ENCODE data around the gene SOX13. TPM values are rescaled to one million over a fixed set of nuclear protein-coding genes. Genes with fewer than 3 reads are reported as not detected.

The SOX13 gene
- total RNA-seq, 1 experiment from 2014 or later = 171 TPM

DNA sequence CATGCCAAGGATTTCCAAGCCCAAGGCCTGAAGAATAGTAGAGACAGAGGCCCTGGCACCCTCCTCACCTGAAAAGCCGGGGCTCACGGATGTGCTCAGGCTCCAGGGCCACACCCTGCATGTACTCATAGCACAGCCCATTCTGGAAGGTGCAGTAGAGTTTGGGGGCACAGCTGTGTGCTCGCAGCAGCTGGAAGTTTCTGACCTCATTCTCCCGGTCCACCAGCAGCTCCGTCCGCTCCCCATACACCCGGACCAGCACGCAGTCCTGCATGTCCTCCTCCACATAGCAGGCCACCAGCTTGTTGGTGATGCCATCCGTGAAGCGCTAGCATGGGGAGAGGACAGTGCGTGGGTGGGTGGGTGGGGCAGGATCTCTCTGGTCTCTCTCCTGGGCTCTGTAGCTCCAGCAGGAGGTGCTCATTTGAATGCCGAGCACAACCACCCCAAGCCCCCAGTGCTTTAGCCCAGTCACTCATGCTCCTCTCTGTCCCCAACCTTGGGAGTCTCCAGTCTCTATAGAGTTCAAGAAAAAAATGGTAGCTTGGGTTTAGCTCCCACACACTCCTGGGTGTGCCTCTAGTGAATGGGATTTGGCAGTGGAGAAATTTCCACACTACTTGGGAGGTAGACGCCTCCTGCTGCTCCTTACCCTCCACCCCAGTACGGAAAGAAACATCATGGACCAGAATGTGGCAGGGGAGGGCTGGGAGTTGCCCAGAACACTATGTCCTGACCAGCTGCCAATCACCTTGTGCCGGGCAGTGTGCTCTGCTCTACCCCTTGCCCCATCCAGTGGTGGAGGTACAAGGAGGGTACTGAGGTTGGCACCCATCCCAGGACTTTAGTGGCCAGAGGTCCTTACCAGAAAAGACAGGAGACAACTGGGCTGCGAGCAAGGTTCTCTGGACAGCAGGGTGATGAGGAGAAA lies 77.0 kb downstream of the SOX13 start:
- POLR2A ChIA-PET = interaction anchor here (0.9 to 1.8 kb wide), 2 partner anchors 41 to 276 kb away, joined by 3 to 4 read pairs; no protein-coding TSS in a partner anchor
- TF ChIP-seq, protein P1, sequence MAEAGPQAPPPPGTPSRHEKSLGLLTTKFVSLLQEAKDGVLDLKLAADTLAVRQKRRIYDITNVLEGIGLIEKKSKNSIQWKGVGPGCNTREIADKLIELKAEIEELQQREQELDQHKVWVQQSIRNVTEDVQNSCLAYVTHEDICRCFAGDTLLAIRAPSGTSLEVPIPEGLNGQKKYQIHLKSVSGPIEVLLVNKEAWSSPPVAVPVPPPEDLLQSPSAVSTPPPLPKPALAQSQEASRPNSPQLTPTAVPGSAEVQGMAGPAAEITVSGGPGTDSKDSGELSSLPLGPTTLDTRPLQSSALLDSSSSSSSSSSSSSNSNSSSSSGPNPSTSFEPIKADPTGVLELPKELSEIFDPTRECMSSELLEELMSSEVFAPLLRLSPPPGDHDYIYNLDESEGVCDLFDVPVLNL (CRISPR knock-in tag; IDR thresholded peaks at IDR 0.05; ENCODE audit: borderline replicate concordance, low read depth) = no peak
- TF ChIP-seq CREM (CRISPR knock-in tag; IDR thresholded peaks at IDR 0.05) (no peak), ATF1 (CRISPR knock-in tag; IDR thresholded peaks at IDR 0.05) (no peak), HMGXB4 (CRISPR knock-in tag; IDR thresholded peaks at IDR 0.05) (no peak), FOXJ3 (CRISPR knock-in tag; IDR thresholded peaks at IDR 0.05; ENCODE audit: borderline replicate concordance) (no peak), RELA (CRISPR knock-in tag; IDR thresholded peaks at IDR 0.05; ENCODE audit: borderline replicate concordance) (no peak), OVOL2 (CRISPR knock-in tag; IDR thresholded peaks at IDR 0.05; ENCODE audit: borderline replicate concordance) (no peak), TCF7 (CRISPR knock-in tag; IDR thresholded peaks at IDR 0.05; ENCODE audit: low read depth) (no peak), ZSCAN18 (CRISPR knock-in tag; IDR thresholded peaks at IDR 0.05) (no peak)
- TF ChIP-seq, protein P2, sequence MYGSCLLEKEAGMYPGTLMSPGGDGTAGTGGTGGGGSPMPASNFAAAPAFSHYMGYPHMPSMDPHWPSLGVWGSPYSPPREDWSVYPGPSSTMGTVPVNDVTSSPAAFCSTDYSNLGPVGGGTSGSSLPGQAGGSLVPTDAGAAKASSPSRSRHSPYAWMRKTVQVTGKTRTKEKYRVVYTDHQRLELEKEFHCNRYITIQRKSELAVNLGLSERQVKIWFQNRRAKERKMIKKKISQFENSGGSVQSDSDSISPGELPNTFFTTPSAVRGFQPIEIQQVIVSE (CRISPR knock-in tag; IDR thresholded peaks at IDR 0.05; ENCODE audit: borderline replicate concordance) = no peak
- TF ChIP-seq, protein P3, sequence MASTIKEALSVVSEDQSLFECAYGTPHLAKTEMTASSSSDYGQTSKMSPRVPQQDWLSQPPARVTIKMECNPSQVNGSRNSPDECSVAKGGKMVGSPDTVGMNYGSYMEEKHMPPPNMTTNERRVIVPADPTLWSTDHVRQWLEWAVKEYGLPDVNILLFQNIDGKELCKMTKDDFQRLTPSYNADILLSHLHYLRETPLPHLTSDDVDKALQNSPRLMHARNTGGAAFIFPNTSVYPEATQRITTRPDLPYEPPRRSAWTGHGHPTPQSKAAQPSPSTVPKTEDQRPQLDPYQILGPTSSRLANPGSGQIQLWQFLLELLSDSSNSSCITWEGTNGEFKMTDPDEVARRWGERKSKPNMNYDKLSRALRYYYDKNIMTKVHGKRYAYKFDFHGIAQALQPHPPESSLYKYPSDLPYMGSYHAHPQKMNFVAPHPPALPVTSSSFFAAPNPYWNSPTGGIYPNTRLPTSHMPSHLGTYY (CRISPR knock-in tag; IDR thresholded peaks at IDR 0.05) = no peak
- TF ChIP-seq, protein P4, sequence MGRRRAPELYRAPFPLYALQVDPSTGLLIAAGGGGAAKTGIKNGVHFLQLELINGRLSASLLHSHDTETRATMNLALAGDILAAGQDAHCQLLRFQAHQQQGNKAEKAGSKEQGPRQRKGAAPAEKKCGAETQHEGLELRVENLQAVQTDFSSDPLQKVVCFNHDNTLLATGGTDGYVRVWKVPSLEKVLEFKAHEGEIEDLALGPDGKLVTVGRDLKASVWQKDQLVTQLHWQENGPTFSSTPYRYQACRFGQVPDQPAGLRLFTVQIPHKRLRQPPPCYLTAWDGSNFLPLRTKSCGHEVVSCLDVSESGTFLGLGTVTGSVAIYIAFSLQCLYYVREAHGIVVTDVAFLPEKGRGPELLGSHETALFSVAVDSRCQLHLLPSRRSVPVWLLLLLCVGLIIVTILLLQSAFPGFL (CRISPR knock-in tag; IDR thresholded peaks at IDR 0.05; ENCODE audit: borderline replicate concordance) = no peak
- TF ChIP-seq, protein P5, sequence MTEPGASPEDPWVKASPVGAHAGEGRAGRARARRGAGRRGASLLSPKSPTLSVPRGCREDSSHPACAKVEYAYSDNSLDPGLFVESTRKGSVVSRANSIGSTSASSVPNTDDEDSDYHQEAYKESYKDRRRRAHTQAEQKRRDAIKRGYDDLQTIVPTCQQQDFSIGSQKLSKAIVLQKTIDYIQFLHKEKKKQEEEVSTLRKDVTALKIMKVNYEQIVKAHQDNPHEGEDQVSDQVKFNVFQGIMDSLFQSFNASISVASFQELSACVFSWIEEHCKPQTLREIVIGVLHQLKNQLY (CRISPR knock-in tag; IDR thresholded peaks at IDR 0.05) = no peak
- H3K4me3 Mint-ChIP-seq = peak overlapping the region; percentile 44
- peaks cover 26% of the 10 kb centered on the region for H3K27me3 Mint-ChIP-seq (ENCODE audit: low read depth)
- no peaks in the 10 kb centered on the region for H3K9me3 Mint-ChIP-seq
- no peak overlapping the region for H3K27ac Mint-ChIP-seq
- peaks cover 6% of the 10 kb centered on the region; the same call in 1 of the 2 replicates for H3K36me3 Mint-ChIP-seq
- ATAC-seq = no peak
- DNase-seq (ENCODE audit: low spot score) = no peak
- CTCF ChIA-PET = interaction anchor here (1.2 to 3.1 kb wide), 7 partner anchors 13 to 289 kb away, joined by 4 to 29 read pairs (median 15); partner anchors contain the start of gene GOLT1A
- H3K4me1 Mint-ChIP-seq = peaks cover 45% of the 10 kb centered on the region

Measured in WTC11 (cell line).